ENCODE data around the gene RIN2. TPM values are rescaled to one million over a fixed set of nuclear protein-coding genes. Genes with fewer than 3 reads are reported as not detected.

The RIN2 gene
- total and polyA plus RNA-seq, 2 of the 13 experiments (the other 11 are each of a cell fraction or from before 2014, with no cell fraction given): 2.5 to 5.1 TPM

GRCh38 chr20:19757487-19758132 lies 448 bp upstream of the RIN2 start (continued):
- TF ChIP-seq SETDB1 (CRISPR knock-in tag; IDR thresholded peaks at IDR 0.05; ENCODE audit: borderline replicate concordance): peak; percentile 69; the same call in 1 of the 2 replicates
- no peak for TF ChIP-seq ZBTB26 (CRISPR knock-in tag; IDR thresholded peaks at IDR 0.05; ENCODE audit: borderline replicate concordance)
- 0 out of 2 replicates have a peak, but pooled peaks have one; percentile 14 for TF ChIP-seq ZNF264 (CRISPR knock-in tag; IDR thresholded peaks at IDR 0.05)
- TF ChIP-seq ZMYM4 (CRISPR knock-in tag; IDR thresholded peaks at IDR 0.05): peak; percentile 42; the same call in 1 of the 2 replicates
- no peak; the same call in 1 of the 2 replicates for TF ChIP-seq ZNF354B (CRISPR knock-in tag; IDR thresholded peaks at IDR 0.05)
- no peak for TF ChIP-seq LCORL (IDR thresholded peaks at IDR 0.05)
- TF ChIP-seq LCORL (CRISPR knock-in tag; IDR thresholded peaks at IDR 0.05): peak; percentile 64; the same call in 1 of the 2 replicates
- 0 out of 2 replicates have a peak, but pooled peaks have one; percentile 44 for TF ChIP-seq ZHX1 (CRISPR knock-in tag; IDR thresholded peaks at IDR 0.05; ENCODE audit: low read depth)
- no peak for TF ChIP-seq TP53 (CRISPR knock-in tag; conservative IDR thresholded peaks at IDR 0.05)
- TF ChIP-seq RBAK (CRISPR knock-in tag; IDR thresholded peaks at IDR 0.05): 0 out of 2 replicates have a peak, but pooled peaks have one; percentile 41
- TF ChIP-seq CTCF (CRISPR knock-in tag; IDR thresholded peaks at IDR 0.05): peak; percentile 20; the same call in 1 of the 2 replicates
- TF ChIP-seq ATF7-NPFF (CRISPR knock-in tag; IDR thresholded peaks at IDR 0.05; ENCODE audit: low read depth): 0 out of 2 replicates have a peak, but pooled peaks have one; percentile 16
- TF ChIP-seq NKX3-1 (CRISPR knock-in tag; IDR thresholded peaks at IDR 0.05): 0 out of 2 replicates have a peak, but pooled peaks have one; percentile 64
- TF ChIP-seq NR0B2 (CRISPR knock-in tag; IDR thresholded peaks at IDR 0.05): peak; percentile 38; the same call in 1 of the 2 replicates
- no peak for TF ChIP-seq ZKSCAN5 (CRISPR knock-in tag; IDR thresholded peaks at IDR 0.05)
- 0 out of 2 replicates have a peak, but pooled peaks have one; percentile 23 for TF ChIP-seq POGZ (CRISPR knock-in tag; IDR thresholded peaks at IDR 0.05)
- TF ChIP-seq UBTF (CRISPR knock-in tag; IDR thresholded peaks at IDR 0.05): peak; percentile 97
- TF ChIP-seq MIER3 (CRISPR knock-in tag; IDR thresholded peaks at IDR 0.05; ENCODE audit: borderline replicate concordance): no peak

All from HepG2 (cell line).